NCI-H2171 treated with DMSO at 0.1 percent for 48 hours (cell line): ENCODE results near the gene ZNF804B.
"Not testable (repeated sequence)": the region's sequence is repeated elsewhere in the genome, so short reads cannot be mapped to it uniquely, and the experiment has no call there.

ENCODE experiments used
- DNase-seq: peaks from one replicate; lab custom pipeline; 2025; lab: John Stamatoyannopoulos, UW

ZNF804B gene

GRCh38 chr7:89085580-89085979 lies 326.1 kb downstream of the ZNF804B start:
- no peak for DNase-seq

DNA sequence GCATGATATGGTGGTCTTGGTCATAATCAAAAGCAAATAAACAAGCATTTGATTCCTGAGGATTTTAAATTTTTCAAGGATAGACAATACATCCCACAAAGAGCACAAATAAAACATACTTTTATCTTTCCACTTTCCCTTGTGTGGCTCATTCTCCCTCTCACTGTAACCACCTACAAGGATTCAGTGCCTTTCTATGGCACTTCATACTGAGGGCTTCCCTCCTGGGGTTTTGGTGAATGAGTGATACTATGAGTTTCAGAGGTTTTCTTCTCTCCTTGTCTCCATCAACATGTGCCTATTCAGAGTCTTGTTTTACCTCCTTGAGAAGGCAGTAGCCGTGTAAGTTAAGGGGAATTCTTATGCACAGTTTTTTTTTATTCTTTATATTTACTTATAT lies 332.1 kb downstream of the ZNF804B start:
- DNase-seq: no peak

- no peak for DNase-seq
Measured at GRCh38 chr7:89094269-89094668, 334.8 kb downstream of the ZNF804B start.

- DNase-seq: no peak
Measured at GRCh38 chr7:89103564-89103963, 344.1 kb downstream of the ZNF804B start.

DNA sequence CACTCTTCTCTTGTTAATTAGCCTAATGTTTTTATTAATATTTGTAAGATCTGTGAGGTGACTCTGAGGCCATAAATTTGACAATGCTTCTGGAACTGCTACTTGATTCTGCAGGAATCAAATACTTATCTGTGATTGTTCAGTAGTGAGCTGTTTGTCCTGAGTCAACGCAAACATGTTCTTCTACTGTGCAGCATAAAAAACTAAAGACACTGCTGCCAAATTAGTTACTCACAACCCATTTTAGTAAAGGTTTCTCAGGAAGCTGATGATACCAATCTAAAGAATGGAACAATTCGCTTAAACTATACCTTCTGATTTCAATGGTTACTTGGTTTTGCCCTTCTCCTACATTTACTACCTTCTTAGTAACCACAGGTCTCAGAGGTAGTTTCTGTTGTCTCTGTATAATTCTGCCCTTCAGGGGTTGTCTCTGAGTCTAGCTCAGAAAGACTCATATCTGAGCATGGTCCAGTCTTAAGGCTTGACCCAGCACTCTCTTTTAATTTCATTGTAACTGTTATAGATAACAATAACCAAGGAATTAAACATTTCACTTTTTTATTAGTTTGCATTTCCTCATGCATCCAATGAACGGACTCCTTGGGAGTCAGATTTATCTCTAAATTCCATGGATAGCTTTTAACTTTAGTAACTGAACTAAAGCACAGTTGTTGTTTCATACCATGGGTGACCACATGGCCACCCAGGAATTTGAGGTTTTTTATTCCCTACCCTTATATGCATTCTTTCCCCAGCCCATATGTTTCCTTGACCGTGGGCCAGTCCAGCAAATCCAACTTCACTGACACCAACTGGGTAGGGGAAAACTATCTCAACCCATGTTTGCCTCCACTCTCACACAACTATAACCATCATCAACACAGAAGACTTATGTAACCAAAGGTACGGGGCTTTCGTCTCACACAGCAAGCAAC lies 345.5 kb downstream of the ZNF804B start:
- DNase-seq: no peak

GRCh38 chr7:89123871-89124270 lies 364.4 kb downstream of the ZNF804B start:
- no peak for DNase-seq

GRCh38 chr7:89129600-89130375 lies 370.3 kb downstream of the ZNF804B start:
- no peak for DNase-seq

GRCh38 chr7:89133357-89133756 lies 373.9 kb downstream of the ZNF804B start:
- DNase-seq: no peak

- DNase-seq: no peak
Measured at GRCh38 chr7:89133819-89134218, 374.3 kb downstream of the ZNF804B start.

GRCh38 chr7:89145801-89146200 lies 386.3 kb downstream of the ZNF804B start:
- no peak for DNase-seq

GRCh38 chr7:89160107-89160506 lies 400.6 kb downstream of the ZNF804B start:
- no peak for DNase-seq

GRCh38 chr7:89165421-89165820 lies 405.9 kb downstream of the ZNF804B start:
- no peak for DNase-seq

DNA sequence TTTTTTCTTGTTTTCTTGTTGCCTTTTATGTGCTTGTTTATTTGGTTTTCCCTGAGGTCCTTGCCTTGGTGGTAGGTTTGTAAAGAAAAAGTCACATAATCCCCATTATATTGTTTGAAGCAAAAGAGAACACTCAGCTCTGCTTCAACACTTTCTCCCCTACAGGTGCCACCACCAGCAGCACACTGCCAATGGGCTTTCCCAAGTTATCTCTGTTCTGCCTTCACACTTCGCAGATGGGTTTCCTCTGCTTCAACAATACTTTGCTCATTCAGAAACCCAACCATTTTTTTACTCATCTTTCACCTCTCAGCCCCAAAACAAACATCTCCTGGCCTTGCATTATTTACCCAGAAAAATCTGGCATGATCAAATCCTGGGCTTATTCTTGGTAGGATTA lies 411.1 kb downstream of the ZNF804B start:
- DNase-seq: no peak

GRCh38 chr7:89182116-89182515 lies 422.6 kb downstream of the ZNF804B start:
- DNase-seq: no peak

- DNase-seq: no peak
Measured at GRCh38 chr7:89183712-89184111, 424.2 kb downstream of the ZNF804B start.

- DNase-seq: no peak
Measured at GRCh38 chr7:89200758-89201157, 441.3 kb downstream of the ZNF804B start.

DNA sequence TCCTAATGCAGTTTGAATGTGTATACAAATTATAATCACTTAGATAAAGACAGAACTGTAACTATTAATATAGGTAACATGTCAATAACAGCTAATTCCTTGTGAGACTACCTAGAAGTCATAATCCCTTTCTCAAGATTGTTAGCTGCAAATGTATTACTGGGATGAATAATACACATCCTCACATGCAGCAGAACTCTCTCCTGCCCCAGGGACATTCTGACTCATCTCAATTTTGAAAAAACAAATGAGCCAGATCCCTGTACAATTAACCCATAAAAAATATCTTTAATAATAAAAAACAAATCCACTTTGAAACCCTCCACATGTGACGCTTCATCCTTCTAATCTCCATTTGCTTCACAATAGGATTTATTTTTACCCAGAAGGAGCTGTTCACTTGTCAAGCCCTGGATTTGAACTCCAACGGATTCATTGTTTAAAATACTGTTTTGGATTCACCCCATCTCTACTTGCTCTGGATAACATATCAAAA lies 464.4 kb downstream of the ZNF804B start:
- DNase-seq: no peak

DNA sequence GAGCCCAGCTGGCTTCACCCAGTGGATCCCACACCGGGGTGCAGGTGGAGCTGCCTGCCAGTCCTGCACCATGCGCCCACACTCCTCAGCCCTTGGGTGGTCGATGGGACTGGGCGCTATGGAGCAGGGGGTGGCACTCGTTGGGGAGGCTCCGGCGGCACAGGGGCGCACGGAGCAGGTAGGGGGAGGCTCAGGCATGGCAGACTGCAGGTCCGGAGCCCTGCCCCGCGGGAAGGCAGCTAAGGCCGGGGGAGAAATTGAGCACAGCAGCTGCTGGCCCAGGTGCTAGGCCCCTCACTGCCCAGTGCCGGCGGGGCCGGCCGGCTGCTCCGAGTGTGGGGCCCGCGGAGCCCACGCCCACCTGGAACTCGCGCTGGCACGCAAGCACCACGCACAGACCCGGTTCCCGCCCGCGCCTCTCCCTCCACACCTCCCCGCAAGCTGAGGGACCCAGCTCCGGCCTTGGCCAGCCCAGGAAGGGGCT lies 469.2 kb downstream of the ZNF804B start:
- not testable (repeated sequence) for DNase-seq

- DNase-seq: no peak
Measured at GRCh38 chr7:89238156-89238555, 478.7 kb downstream of the ZNF804B start.

GRCh38 chr7:89246196-89246595 lies 486.7 kb downstream of the ZNF804B start:
- no peak for DNase-seq

GRCh38 chr7:89247207-89247606 lies 487.7 kb downstream of the ZNF804B start:
- DNase-seq: no peak

- no peak for DNase-seq
Measured at GRCh38 chr7:89259085-89259484, 499.6 kb downstream of the ZNF804B start.

- DNase-seq: no peak
Measured at GRCh38 chr7:89264126-89264525, 504.6 kb downstream of the ZNF804B start.
